Mesodermal cell (in vitro differentiated cells): ENCODE data around the gene FXR2.
"Not testable (repeated sequence)": the region's sequence is repeated elsewhere in the genome, so short reads cannot be mapped to it uniquely, and the experiment has no call there.

ENCODE experiments used
- H3K27ac ChIP-seq: 2 replicates; pipeline ENCODE4 v1.7.0; 2013; ENCODE audit warnings: mild to moderate bottlenecking, low read depth, low read length, moderate library complexity; ENCODE audit not compliant: severe bottlenecking
- H3K36me3 ChIP-seq: 2 replicates; pipeline ENCODE4 v1.7.1; 2013; ENCODE audit warnings: mild to moderate bottlenecking, low read length, moderate library complexity; ENCODE audit not compliant: control insufficient read depth, insufficient read depth
- H3K4me1 ChIP-seq: one replicate; pipeline ENCODE4 v1.7.1; 2013; ENCODE audit warnings: mild to moderate bottlenecking, low read length; ENCODE audit not compliant: insufficient read depth, control insufficient read depth, poor library complexity, severe bottlenecking
- H3K4me3 ChIP-seq: 2 replicates; pipeline ENCODE4 v1.7.0; 2013; ENCODE audit warnings: low read length, control low read depth, mild to moderate bottlenecking; ENCODE audit not compliant: insufficient read depth, poor library complexity, severe bottlenecking; ENCODE audit errors: extremely low read depth
- H3K9me3 ChIP-seq: 2 replicates; pipeline ENCODE4 v1.7.1; 2013; ENCODE audit warnings: mild to moderate bottlenecking, low read length, moderate library complexity; ENCODE audit not compliant: control insufficient read depth
- WGBS, 2 experiments: methylation state at CpG; one replicate each; pipeline ENCODE4 v1.1.5; 2013; ENCODE audit warnings: missing lambda C conversion rate in 2 of 2; ENCODE audit not compliant: insufficient coverage in 2 of 2; 5-methylcytosine and 5-hydroxymethylcytosine counted together

Gene FXR2

DNA sequence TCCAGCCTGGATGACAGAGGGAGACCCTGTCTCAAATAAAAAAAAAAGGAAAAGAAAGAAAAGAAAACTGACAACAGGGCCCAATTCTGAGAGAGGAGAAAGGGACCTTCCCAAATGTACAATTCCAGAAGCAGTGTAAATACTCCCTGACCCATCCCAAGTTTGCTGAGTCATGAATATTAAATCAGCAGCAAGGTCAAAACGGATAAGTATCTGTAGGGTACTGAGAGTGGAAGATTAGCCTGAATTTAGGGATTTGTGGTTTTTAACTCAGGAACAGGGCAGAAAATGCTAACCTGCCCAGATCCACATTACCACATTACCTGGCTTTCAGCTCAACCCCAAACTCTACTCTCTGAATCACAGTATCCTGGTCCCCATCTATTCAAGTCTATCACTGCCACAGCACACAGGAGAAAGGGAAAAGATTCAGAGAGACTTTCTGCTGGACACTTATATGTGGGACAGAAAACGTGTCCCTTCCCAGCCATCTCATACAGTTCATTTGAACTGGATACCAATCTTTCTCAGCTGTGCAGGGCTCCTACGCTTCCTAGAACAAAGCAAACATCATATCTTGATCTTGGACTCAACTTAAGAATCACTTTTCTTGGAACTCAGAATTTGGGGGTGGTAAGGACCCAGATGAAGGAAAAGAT is 2.9 kb downstream of the FXR2 start:
- Histone ChIP-seq H3K4me1 (peaks cover 5% of the 10 kb centered on the region), H3K4me3 (no peak overlapping the region)
- WGBS, 2 experiments = 100% methylated on average over 1 to 2 of the region's 3 CpGs

DNA sequence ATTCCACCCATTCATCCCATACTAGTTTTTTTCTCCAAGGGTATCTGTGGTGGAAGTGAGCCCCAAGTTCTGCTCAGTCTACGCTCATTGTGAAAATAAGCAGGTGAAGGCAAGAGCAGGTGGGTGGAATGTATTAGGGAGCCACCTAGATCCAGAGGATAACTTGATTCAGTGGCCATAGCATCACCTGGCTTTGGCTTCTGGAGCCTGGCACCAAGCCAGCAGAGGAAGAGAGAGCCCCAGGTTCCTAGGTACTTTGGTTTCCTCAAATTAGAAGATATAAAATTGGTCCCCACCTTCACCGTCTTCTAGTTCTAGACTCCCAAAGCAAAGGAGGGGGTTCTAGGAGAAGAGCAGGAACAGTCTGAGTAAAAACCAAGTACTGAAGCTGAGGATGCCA is 4.1 kb downstream of the FXR2 start:
- Histone ChIP-seq H3K9me3 (no peaks in the 10 kb centered on the region), H3K36me3 (peaks cover 55% of the 10 kb centered on the region), H3K4me3 (no peak overlapping the region), H3K27ac (no peak overlapping the region), H3K4me1 (peaks cover 5% of the 10 kb centered on the region)
- WGBS, 2 experiments = 100% methylated on average over 2 of the region's 2 CpGs; no CpG with 5 or more reads in 1 of the 2 experiments

More for the DNA sequence above, 2.9 kb downstream of the FXR2 start:
- Histone ChIP-seq H3K36me3 (peaks cover 44% of the 10 kb centered on the region), H3K27ac (no peak overlapping the region), H3K9me3 (no peaks in the 10 kb centered on the region)

DNA sequence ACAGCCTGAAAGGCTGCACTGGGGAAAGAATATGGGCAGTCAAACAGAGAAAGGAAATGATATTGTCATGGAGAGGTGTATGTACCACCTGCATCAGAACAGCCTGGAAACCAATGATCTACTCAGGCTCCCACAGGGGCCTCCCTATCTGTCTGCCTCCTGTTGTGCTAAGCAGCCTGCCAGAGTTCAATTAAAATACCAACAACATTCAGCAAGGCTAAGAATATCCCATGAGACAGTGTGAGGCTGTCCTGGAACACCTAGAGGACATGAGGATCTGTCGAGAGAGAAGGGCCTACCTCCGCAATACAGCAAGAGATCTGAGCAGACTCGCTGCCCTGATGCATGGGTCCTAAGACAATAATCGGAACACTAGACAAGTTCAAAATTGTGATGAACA is 8.4 kb downstream of the FXR2 start:
- no peaks in the 10 kb centered on the region for H3K9me3 ChIP-seq
- H3K4me3 ChIP-seq = no peak overlapping the region
- 82 to 100% methylated on average over 3 of the region's 4 CpGs for WGBS, 2 experiments
- H3K27ac ChIP-seq = no peak overlapping the region
- H3K4me1 ChIP-seq = no peaks in the 10 kb centered on the region
- H3K36me3 ChIP-seq = peaks cover 88% of the 10 kb centered on the region

DNA sequence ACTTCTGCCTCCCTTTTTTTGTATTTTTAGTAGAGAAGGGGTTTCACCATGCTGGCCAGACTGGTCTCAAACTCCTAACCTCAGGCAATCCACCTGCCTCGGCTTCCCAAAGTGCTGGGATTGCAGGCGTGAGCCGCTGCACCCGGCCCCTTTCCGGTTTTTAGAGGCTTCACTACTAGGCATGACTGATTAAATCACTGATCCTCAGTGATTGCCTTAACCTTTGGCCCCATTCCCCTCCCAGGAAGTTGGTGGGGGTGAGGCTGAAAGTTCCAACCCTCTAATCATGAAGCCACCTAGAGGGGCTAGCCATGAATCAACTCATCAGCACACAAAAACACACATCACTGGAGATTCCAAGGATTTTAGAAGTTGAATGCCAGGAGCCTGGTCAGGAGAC is 17.1 kb downstream of the FXR2 start:
- H3K27ac ChIP-seq, H3K9me3 ChIP-seq, H3K4me3 ChIP-seq, H3K4me1 ChIP-seq: not testable (repeated sequence)
- WGBS, 2 experiments = 80 to 92% methylated on average over 1 to 2 of the region's 5 CpGs
- peaks cover 92% of the 10 kb centered on the region for H3K36me3 ChIP-seq

DNA sequence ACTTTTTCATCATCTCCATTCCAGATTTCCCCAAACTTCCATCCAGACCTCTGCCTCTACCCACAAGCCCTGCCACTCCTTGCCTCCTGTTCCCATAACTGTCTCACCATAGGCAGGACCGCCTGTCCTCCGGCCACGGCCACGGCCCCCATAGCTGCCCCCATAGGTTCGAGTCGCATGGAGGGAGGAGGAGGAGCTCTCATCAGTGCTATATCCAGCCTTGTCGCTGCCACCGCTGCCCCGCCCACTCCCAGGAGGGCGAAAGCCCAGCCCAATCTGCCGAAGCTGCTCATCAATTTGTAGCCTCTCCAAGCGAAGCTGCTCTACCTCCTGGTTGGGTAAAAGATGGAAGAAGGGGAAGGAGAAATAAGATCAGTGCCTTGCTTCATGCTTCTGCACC is 21.4 kb downstream of the FXR2 start:
- Histone ChIP-seq H3K4me1 (peaks cover 24% of the 10 kb centered on the region), H3K4me3 (no peak overlapping the region), H3K27ac (no peak overlapping the region), H3K36me3 (peaks cover 83% of the 10 kb centered on the region), H3K9me3 (no peaks in the 10 kb centered on the region)
- WGBS, 2 experiments = 84 to 98% methylated on average over 7 to 8 of the region's 12 CpGs

DNA sequence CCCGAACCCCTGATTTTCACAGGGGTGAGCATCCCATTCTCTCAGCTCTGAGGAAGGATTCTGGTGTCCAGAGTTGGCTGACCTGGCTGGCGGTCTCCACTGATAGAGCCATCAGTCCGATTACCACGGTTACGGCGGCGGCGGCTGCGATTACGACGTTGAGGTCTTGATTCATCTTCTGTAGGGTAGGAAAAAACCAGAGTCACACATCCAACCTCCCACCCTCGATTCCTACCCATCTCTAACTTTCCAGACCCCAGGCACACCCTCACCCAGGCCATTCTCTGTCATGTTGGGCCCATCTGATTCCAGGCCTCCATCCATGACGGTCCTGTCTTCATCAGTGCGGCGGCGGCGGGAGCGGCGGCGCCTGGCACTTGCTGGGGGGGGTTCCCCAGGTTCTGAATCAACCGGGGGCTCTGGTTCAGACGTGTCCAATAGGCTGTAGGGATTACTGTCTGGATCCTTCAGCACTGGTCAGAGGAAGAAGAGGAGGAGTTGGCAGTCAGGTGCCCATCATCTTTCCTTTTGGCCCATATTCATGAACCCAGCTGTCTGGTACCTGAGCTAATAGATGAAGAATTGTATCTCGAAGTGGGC is 22.2 kb downstream of the FXR2 start:
- Histone ChIP-seq H3K4me3 (no peak overlapping the region), H3K4me1 (peaks cover 32% of the 10 kb centered on the region), H3K9me3 (no peaks in the 10 kb centered on the region), H3K27ac (no peak overlapping the region), H3K36me3 (peaks cover 86% of the 10 kb centered on the region)
- WGBS, 2 experiments = 97 to 99% methylated on average over 11 to 18 of the region's 23 CpGs

DNA sequence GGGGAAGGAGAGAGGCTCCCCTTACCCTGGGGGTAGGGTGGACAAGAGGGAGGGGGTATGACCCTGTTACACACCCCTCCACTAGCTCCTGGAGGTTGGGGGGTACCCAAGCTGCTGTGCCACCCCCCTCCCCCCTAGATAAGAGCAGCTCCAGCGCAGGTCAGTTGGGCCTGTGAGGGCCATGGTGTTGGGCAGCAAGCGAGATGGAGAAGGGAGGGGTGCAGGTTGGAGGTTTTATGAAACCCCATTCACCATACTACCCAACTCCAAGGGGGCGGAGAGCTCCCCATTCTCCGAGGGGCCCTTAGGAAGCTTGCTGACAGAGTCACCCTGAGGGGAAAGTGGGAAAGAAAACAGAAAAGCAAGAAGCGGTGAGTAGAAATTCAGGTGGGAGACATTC is 23.1 kb downstream of the FXR2 start:
- Histone ChIP-seq H3K9me3 (no peaks in the 10 kb centered on the region), H3K36me3 (peaks cover 79% of the 10 kb centered on the region), H3K4me3 (no peak overlapping the region), H3K4me1 (peaks cover 41% of the 10 kb centered on the region), H3K27ac (peak overlapping the region; percentile 82)
- WGBS, 2 experiments = 88% methylated on average over 1 of the region's 5 CpGs; no CpG with 5 or more reads in 1 of the 2 experiments

DNA sequence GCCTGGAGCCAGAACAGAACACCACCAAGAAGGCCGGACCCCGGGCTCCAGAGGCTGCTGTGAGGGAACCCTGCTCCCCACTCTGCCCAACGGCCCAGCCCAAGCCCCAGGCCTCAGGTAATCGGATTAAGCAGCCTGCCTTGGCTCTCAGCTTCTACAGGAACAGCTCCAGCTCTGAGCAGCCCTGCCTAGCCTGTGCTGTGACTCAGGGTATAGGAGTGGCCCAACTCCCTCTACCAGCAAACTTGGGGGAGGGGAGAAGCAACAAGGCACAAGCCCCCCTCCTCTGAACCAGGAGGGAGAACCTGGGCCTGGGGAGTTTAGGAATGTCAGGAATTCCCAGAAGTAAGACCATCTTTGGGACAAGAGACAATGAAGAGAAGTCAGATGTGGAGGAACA is 24.0 kb downstream of the FXR2 start:
- Histone ChIP-seq H3K36me3 (peaks cover 77% of the 10 kb centered on the region), H3K4me3 (no peak overlapping the region)
- WGBS, 2 experiments = 46 to 54% methylated on average over 4 of the region's 4 CpGs

DNA sequence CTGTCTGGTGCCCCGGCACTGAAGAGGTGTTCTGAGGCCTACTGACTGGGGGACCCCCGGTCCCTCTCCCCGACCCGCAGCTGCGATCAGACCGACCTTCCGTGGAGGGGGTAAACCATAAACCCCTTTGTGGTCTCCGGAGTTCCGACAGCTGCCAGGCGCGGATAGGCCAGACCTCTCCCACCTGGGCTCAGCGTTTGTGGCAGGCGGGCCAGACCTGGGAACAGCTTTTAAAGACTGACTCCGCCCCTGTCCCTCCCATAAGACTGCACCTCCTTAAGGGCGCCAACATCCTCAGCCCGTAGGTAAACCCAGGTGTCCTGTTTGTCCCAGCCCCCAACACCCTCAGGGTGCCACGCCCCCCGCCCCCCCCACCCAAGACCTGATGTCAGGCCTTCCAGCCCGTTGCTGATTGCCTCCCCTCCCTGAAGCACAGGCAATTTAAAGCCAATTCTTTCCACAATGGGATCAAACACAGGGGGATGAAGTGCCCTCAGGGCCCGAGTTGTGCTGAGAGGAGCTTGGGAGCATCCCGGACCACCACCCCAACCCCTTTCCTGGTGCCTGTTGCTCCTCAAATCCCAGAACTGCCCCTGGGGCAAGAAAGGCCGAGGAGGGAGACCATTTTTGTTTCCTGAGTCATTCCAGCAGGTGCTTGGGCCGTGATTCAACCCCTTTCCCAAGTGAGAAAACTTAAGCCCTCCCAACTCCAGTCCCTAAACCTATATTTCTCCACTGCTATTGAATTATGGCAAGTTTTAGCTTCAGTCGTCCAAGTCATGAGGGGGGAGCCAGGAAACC is 24.6 kb downstream of the FXR2 start, which contains the start of gene SOX15:
Gene SOX15, minus strand, starts transcription at position 204 of the 801 bp plus-strand sequence. CDS start 418 bp downstream, outside the sequence.
- peaks cover 42% of the 10 kb centered on the region for H3K4me1 ChIP-seq
- no peak within 1 kb of the TSS for H3K4me3 ChIP-seq
- H3K36me3 ChIP-seq = peaks cover 77% of the 10 kb centered on the region
- 78 to 82% methylated on average over 16 to 19 of the region's 24 CpGs for WGBS, 2 experiments
- peak within 1 kb of the TSS; percentile 82 for H3K27ac ChIP-seq
- no peaks in the 10 kb centered on the region for H3K9me3 ChIP-seq

More for the DNA sequence above, 24.0 kb downstream of the FXR2 start:
- peak overlapping the region; percentile 82 for H3K27ac ChIP-seq
- H3K9me3 ChIP-seq = no peaks in the 10 kb centered on the region
- peaks cover 42% of the 10 kb centered on the region for H3K4me1 ChIP-seq

DNA sequence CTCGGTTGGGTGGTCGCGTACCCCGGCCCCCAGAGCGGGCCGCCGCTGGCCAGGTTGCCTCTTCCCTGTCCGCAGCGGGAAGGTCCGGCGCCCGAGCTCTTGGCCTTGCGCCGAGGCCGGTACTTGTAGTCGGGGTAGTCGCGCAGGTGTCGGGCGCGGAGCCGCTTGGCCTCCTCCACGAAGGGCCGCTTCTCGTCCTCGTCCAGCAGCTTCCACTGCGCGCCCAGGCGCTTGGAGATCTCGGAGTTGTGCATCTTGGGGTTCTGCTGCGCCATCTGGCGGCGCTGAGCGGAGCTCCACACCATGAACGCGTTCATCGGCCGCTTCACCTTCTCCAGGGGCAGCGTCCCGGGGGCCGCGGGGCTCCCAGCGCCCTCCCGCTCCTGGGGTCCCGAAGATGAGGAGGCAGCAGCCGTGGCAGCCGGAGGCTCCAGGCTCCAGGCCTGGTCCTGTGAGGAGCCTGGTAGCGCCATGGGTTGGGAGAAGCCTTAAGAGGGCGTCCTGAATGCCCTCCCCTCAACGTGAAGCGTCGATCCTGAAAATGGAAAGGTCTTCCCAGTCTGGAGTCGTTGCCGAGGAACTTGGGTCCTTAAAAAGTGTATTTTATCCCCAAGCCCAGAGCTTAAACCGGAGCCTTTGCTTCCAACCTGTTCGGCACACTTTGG is 25.4 kb downstream of the FXR2 start:
- H3K4me3 ChIP-seq = no peak overlapping the region
- WGBS, 2 experiments = 62 to 64% methylated on average over 55 to 56 of the region's 56 CpGs
- peaks cover 70% of the 10 kb centered on the region for H3K36me3 ChIP-seq
- peak overlapping the region; percentile 7 for H3K27ac ChIP-seq
- H3K9me3 ChIP-seq = no peaks in the 10 kb centered on the region
- H3K4me1 ChIP-seq = peaks cover 42% of the 10 kb centered on the region
